Neural cell (in vitro differentiated cells): ENCODE results near the gene NFAM1. TPM values are rescaled to one million over a fixed set of nuclear protein-coding genes. Genes with fewer than 3 reads are reported as not detected.

Experiments used
- H2AFZ ChIP-seq: fragments of 200-600, 300-800 bp; sonication (generic), shearing (Covaris generic); 2 replicates; pipeline ENCODE4 v1.6.0; 2014; ENCODE audit warnings: low read depth, mild to moderate bottlenecking, antibody characterized with exemption, low read length, moderate library complexity
- H3F3A ChIP-seq: fragments of 200-600 bp; shearing (Covaris generic); 2 replicates; pipeline ENCODE4 v1.6.1; 2016; ENCODE audit warnings: mild to moderate bottlenecking, moderate library complexity, mixed read lengths, antibody characterized with exemption, low read length; ENCODE audit not compliant: insufficient read depth, poor library complexity, severe bottlenecking
- H3K27ac ChIP-seq: fragments of 200-600, 300-800 bp; sonication (generic), shearing (Covaris generic); 2 replicates; pipeline ENCODE4 v1.5.1; 2014; ENCODE audit warnings: mild to moderate bottlenecking, low read length, moderate library complexity
- H3K27me3 ChIP-seq: fragments of 300-800, 200-600 bp; sonication (generic), shearing (Covaris generic); 2 replicates; pipeline ENCODE4 v1.6.0; 2014; ENCODE audit warnings: mild to moderate bottlenecking, low read depth, low read length, moderate library complexity; ENCODE audit not compliant: insufficient read depth
- H3K36me3 ChIP-seq: fragments of 300-800, 200-600 bp; sonication (generic), shearing (Covaris generic); 2 replicates; pipeline ENCODE4 v1.5.1; 2014; ENCODE audit warnings: mild to moderate bottlenecking, antibody characterized with exemption, low read length, moderate library complexity; ENCODE audit not compliant: insufficient read depth
- H3K4me2 ChIP-seq: fragments of 300-800, 200-600 bp; sonication (generic), shearing (Covaris generic); 2 replicates; pipeline ENCODE4 v1.6.0; 2014; ENCODE audit warnings: mild to moderate bottlenecking, low read length
- H3K4me3 ChIP-seq: fragments of 300-800, 200-600 bp; sonication (generic), shearing (Covaris generic); 2 replicates; pipeline ENCODE4 v1.5.1; 2014; ENCODE audit warnings: mild to moderate bottlenecking, low read length, moderate library complexity
- H3K79me2 ChIP-seq: fragments of 200-600 bp; shearing (Covaris generic); replicated peaks from 2 replicates; pipeline ENCODE4 v1.6.0; 2014; ENCODE audit warnings: mild to moderate bottlenecking, low read length, moderate library complexity; ENCODE audit not compliant: insufficient read depth
- H3K9ac ChIP-seq: fragments of 300-800, 200-600 bp; sonication (generic), shearing (Covaris generic); 2 replicates; pipeline ENCODE4 v1.6.1; 2016; ENCODE audit warnings: mild to moderate bottlenecking, low read length, mixed read lengths
- H3K9me2 ChIP-seq: fragments of 200-600 bp; shearing (Covaris generic); 2 replicates; pipeline ENCODE4 v1.6.1; 2016; ENCODE audit warnings: mild to moderate bottlenecking, low read length, mixed read lengths; ENCODE audit not compliant: insufficient read depth
- H3K9me3 ChIP-seq: fragments of 200-600, 300-800 bp; sonication (generic), shearing (Covaris generic); 2 replicates; pipeline ENCODE4 v1.6.1; 2016; ENCODE audit warnings: mild to moderate bottlenecking, mixed run types, low read length, moderate library complexity, mixed read lengths
- H4K20me1 ChIP-seq: fragments of 200-600 bp; shearing (Covaris generic); 2 replicates; pipeline ENCODE4 v1.6.1; 2016; ENCODE audit warnings: mild to moderate bottlenecking, mixed run types; ENCODE audit not compliant: insufficient read depth
- EP300 ChIP-seq: fragments of 450-650 bp; conservative IDR thresholded peaks from 2 replicates; pipeline ENCODE4 v1.6.1; 2014; ENCODE audit warnings: antibody characterized with exemption, mild to moderate bottlenecking, moderate library complexity; ENCODE audit not compliant: poor library complexity, severe bottlenecking
- EZH2 ChIP-seq: fragments of 200-600, 300-800 bp; shearing (Covaris generic), sonication (generic); IDR thresholded peaks from 2 replicates; pipeline ENCODE4 v1.6.1; 2014; ENCODE audit warnings: antibody characterized with exemption, low read length, borderline replicate concordance, mild to moderate bottlenecking; ENCODE audit not compliant: insufficient read depth, poor library complexity, severe bottlenecking
- MXI1 ChIP-seq: fragments of 450-650 bp; conservative IDR thresholded peaks from 2 replicates; pipeline ENCODE4 v1.6.1; 2014; ENCODE audit warnings: antibody characterized with exemption, mild to moderate bottlenecking; ENCODE audit not compliant: poor library complexity, severe bottlenecking
- POLR2AphosphoS5 ChIP-seq: IDR thresholded peaks from 2 replicates; pipeline ENCODE4 v1.6.1; 2012
- RAD21 ChIP-seq: fragments of 450-650 bp; conservative IDR thresholded peaks from 2 replicates; pipeline ENCODE4 v1.6.1; 2014; ENCODE audit warnings: antibody characterized with exemption, mild to moderate bottlenecking, moderate library complexity
- REST ChIP-seq: IDR thresholded peaks from 2 replicates; pipeline ENCODE4 v1.6.1; 2012; ENCODE audit warnings: borderline replicate concordance
- SMC3 ChIP-seq: fragments of 450-650 bp; conservative IDR thresholded peaks from 2 replicates; pipeline ENCODE4 v1.6.1; 2014; ENCODE audit warnings: antibody characterized with exemption, mild to moderate bottlenecking, moderate library complexity; ENCODE audit not compliant: poor library complexity
- TAF1 ChIP-seq: IDR thresholded peaks from 2 replicates; pipeline ENCODE4 v1.6.1; 2012; ENCODE audit warnings: low read depth
- polyA plus RNA-seq: library from polyadenylated mRNA; depleted of rRNA; stranded (reverse); fragments of >200 nt; gene quantifications from 2 replicates; pipeline ENCODE4 v1.2.3, GENCODE V29; 2014
- TF ChIP-seq, protein P1 (sequence below): fragments of 450-650 bp; IDR thresholded peaks from 2 replicates; pipeline ENCODE4 v1.5.1; 2014; ENCODE audit warnings: antibody characterized with exemption, mild to moderate bottlenecking, moderate library complexity; ENCODE audit not compliant: poor library complexity, severe bottlenecking

Gene NFAM1
- polyA plus RNA-seq, 1 donor from 2014 or later = 0.05 TPM

GRCh38 chr22:42471441-42471840, 39.2 kb upstream of the NFAM1 start:
- H3K9me3 ChIP-seq = no peaks in the 10 kb centered on the region
- no peaks in the 10 kb centered on the region for H3K79me2 ChIP-seq
- no peak overlapping the region for H2AFZ ChIP-seq
- no peak overlapping the region for H3K27ac ChIP-seq
- H3K9ac ChIP-seq = no peak overlapping the region
- no peaks in the 10 kb centered on the region for H3F3A ChIP-seq
- TF ChIP-seq SMC3 (no peak), POLR2AphosphoS5 (no peak)
- TF ChIP-seq, protein P1, sequence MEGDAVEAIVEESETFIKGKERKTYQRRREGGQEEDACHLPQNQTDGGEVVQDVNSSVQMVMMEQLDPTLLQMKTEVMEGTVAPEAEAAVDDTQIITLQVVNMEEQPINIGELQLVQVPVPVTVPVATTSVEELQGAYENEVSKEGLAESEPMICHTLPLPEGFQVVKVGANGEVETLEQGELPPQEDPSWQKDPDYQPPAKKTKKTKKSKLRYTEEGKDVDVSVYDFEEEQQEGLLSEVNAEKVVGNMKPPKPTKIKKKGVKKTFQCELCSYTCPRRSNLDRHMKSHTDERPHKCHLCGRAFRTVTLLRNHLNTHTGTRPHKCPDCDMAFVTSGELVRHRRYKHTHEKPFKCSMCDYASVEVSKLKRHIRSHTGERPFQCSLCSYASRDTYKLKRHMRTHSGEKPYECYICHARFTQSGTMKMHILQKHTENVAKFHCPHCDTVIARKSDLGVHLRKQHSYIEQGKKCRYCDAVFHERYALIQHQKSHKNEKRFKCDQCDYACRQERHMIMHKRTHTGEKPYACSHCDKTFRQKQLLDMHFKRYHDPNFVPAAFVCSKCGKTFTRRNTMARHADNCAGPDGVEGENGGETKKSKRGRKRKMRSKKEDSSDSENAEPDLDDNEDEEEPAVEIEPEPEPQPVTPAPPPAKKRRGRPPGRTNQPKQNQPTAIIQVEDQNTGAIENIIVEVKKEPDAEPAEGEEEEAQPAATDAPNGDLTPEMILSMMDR = no peak
- H3K4me2 ChIP-seq = no peak overlapping the region
- no peaks in the 10 kb centered on the region for H3K27me3 ChIP-seq
- H3K4me3 ChIP-seq = no peak overlapping the region
- H3K36me3 ChIP-seq = no peaks in the 10 kb centered on the region
- H4K20me1 ChIP-seq = no peaks in the 10 kb centered on the region
- no peaks in the 10 kb centered on the region for H3K9me2 ChIP-seq

- TF ChIP-seq, protein P1 = no peak
- TF ChIP-seq REST (no peak), POLR2AphosphoS5 (no peak), MXI1 (no peak), RAD21 (no peak), EZH2 (no peak), SMC3 (no peak), TAF1 (no peak), EP300 (no peak)
- Histone ChIP-seq H3K9ac (no peak overlapping the region), H4K20me1 (no peaks in the 10 kb centered on the region), H3F3A (no peaks in the 10 kb centered on the region), H3K9me3 (no peaks in the 10 kb centered on the region), H3K9me2 (no peaks in the 10 kb centered on the region), H2AFZ (no peak overlapping the region), H3K27ac (no peak overlapping the region), H3K36me3 (no peaks in the 10 kb centered on the region), H3K4me3 (no peak overlapping the region), H3K27me3 (no peaks in the 10 kb centered on the region), H3K4me2 (no peak overlapping the region), H3K79me2 (no peaks in the 10 kb centered on the region)
Observed at GRCh38 chr22:42470366-42471082, 38.3 kb upstream of the NFAM1 start.
